Small intestine (tissue), 7 donors: ENCODE measurements around the gene A1CF. TPM values are rescaled to one million over a fixed set of nuclear protein-coding genes. Genes with fewer than 3 reads are reported as not detected.
"Not testable (repeated sequence)": the region's sequence is repeated elsewhere in the genome, so short reads cannot be mapped to it uniquely, and the experiment has no call there.

Experiments
- DNase-seq, 2 donors: peaks; one replicate each; pipeline versions ENCODE4 v3.0.0 to v3.0.0-alpha.2; 2013
- FAIRE-seq: peaks from 2 replicates; lab custom pipeline; 2012; peaks lifted over from hg19 to GRCh38; lab: Jason Lieb, UNC
- H3K27ac ChIP-seq, 3 donors: one replicate each; pipeline ENCODE4 v1.5.1; 2013; ENCODE audit warnings: low read length in 2 of 3, mild to moderate bottlenecking in 2 of 3, control low read depth in 1 of 3, inconsistent platforms in 1 of 3, low read depth in 1 of 3, moderate library complexity in 1 of 3
- H3K27me3 ChIP-seq, 3 donors: one replicate each; pipeline ENCODE4 v1.6.1; 2013; ENCODE audit warnings: low read length in 3 of 3, inconsistent platforms in 1 of 3; ENCODE audit not compliant: control insufficient read depth in 3 of 3, insufficient read depth in 3 of 3
- H3K36me3 ChIP-seq, 3 donors: one replicate each; pipeline ENCODE4 v1.6.1; 2013; ENCODE audit warnings: low read length in 3 of 3, inconsistent platforms in 1 of 3, low read depth in 1 of 3, mild to moderate bottlenecking in 1 of 3, moderate library complexity in 1 of 3; ENCODE audit not compliant: control insufficient read depth in 3 of 3, insufficient read depth in 2 of 3
- H3K4me1 ChIP-seq, 3 donors: one replicate each; pipeline ENCODE4 v1.6.1; 2013; ENCODE audit warnings: low read length in 2 of 3, inconsistent platforms in 1 of 3, low read depth in 1 of 3, mild to moderate bottlenecking in 1 of 3, moderate library complexity in 1 of 3; ENCODE audit not compliant: control insufficient read depth in 3 of 3, insufficient read depth in 2 of 3
- H3K4me3 ChIP-seq, 3 donors: one replicate each; pipeline ENCODE4 v1.5.1; 2013; ENCODE audit warnings: low read length in 3 of 3, control low read depth in 1 of 3, inconsistent platforms in 1 of 3, low read depth in 1 of 3, mild to moderate bottlenecking in 1 of 3, moderate library complexity in 1 of 3
- H3K9me3 ChIP-seq, 2 donors: one replicate each; pipeline ENCODE4 v1.6.1; 2013; ENCODE audit warnings: low read depth in 1 of 2, low read length in 1 of 2; ENCODE audit not compliant: control insufficient read depth in 2 of 2, insufficient read depth in 1 of 2
- WGBS, 3 donors: extraction: QIAGEN DNeasy Blood & Tissue Kit; methylation state at CpG; one replicate each; pipeline ENCODE4 v1.1.7; 2013; 5-methylcytosine and 5-hydroxymethylcytosine counted together
- polyA plus RNA-seq, 4 donors: library from polyadenylated mRNA; stranded (reverse) in 3 of 4; unstranded in 1 of 4; fragments of 200-250 nt in 3 of 4; fragments of 120-200 nt in 1 of 4; gene quantifications; one replicate each; pipeline versions ENCODE4 v1.2.1 to v1.2.3, GENCODE V29; 2013
- donor health status: healthy with polysubstance abuse.
- donor health status: control.
- donor health status: control.
- donor health status: Bipolar disorder and iron deficiency.
- donor health status: healthy.

Gene A1CF
- polyA plus RNA-seq, 4 donors = 11.1 to 47.1 (median 29.1) TPM

DNA sequence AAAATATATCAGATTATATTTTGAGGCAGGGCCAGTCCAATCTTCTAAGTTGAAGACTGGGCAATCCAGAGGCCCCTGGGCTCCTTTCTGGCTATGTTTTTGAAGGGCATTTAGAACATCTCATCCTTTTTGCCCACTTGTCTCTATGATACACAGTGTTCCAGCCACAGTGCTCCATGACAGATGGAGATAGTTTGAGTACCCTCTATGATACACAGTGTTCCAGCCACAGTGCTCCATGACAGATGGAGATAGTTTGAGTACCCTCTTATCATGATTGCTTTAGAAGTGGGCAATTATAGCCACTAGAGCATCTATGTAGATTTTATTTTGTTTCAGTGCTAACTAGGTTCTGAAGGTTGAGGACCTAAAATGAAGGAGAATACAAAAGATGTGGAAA, 33.1 kb upstream of the A1CF start:
- no peak for FAIRE-seq
- H3K4me3 ChIP-seq = no peak overlapping the region
- peaks cover 2 to 13% of the 10 kb centered on the region in 2 donors for H3K9me3 ChIP-seq
- H3K4me1 ChIP-seq = no peaks in the 10 kb centered on the region
- peaks cover 0 to 3% (median 0%) of the 10 kb centered on the region in 3 donors for H3K27me3 ChIP-seq
- DNase-seq = no peak
- H3K36me3 ChIP-seq = no peaks in the 10 kb centered on the region
- H3K27ac ChIP-seq = no peak overlapping the region

DNA sequence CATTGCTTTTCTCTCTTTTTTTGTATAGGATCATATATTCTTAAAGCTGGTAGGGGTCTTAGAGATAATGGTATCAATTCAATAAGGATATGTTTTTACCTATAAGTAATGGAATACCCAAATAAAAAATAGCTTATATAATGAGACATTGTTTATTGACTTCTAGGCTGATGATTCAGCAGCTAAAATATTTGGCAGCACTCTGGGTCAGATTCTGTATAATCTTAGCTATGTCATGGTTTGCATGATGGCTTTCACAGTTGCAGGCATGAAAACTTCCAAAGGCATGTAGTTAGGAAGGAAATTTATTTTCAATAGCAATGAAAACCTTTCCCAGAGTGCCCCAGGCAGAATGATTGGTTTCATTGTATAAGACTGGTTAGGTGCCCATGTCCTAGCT, 32.1 kb upstream of the A1CF start:
- no peak overlapping the region for H3K27ac ChIP-seq
- peaks cover 0 to 3% (median 0%) of the 10 kb centered on the region in 3 donors for H3K27me3 ChIP-seq
- H3K4me1 ChIP-seq = no peaks in the 10 kb centered on the region
- no peak for FAIRE-seq
- no peak overlapping the region for H3K4me3 ChIP-seq
- peaks cover 0 to 3% of the 10 kb centered on the region in 2 donors for H3K9me3 ChIP-seq
- H3K36me3 ChIP-seq = no peaks in the 10 kb centered on the region
- no peak for DNase-seq

- Histone ChIP-seq H3K27me3 (no peaks in the 10 kb centered on the region), H3K27ac (no peak overlapping the region), H3K4me3 (no peak overlapping the region), H3K36me3 (no peaks in the 10 kb centered on the region), H3K9me3 (no peaks in the 10 kb centered on the region), H3K4me1 (no peaks in the 10 kb centered on the region)
- 84 to 86% (median 86%) methylated on average over 7 of the region's 7 CpGs for WGBS, 3 donors
- FAIRE-seq (no peak), DNase-seq (no peak)
Measured at GRCh38 chr10:50909334-50910014, 24.0 kb upstream of the A1CF start.

DNA sequence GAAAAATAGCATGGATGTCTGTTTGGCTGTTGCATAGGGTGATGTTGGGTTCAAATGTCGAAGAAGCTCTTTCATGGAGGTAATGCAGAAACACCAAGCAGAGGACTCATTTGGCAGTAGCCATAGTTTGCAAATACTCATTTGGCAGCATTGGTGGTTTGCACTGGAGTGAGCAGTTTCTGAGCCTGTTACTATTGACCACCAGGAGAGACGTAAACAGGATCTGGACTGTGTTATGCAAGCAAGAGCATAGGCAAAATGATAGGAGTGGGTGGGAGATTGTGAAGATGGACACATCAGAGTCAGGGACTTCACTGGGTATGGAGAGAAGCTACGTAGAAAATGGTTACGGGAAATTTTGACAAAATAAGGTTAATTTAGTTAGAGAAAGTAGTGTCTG, 22.9 kb upstream of the A1CF start:
- DNase-seq (no peak), FAIRE-seq (no peak)
- Histone ChIP-seq H3K4me1 (no peaks in the 10 kb centered on the region), H3K4me3 (no peak overlapping the region), H3K27me3 (no peaks in the 10 kb centered on the region), H3K27ac (no peak overlapping the region), H3K9me3 (no peaks in the 10 kb centered on the region), H3K36me3 (no peaks in the 10 kb centered on the region)
- 86 to 96% (median 86%) methylated on average over 4 of the region's 4 CpGs for WGBS, 3 donors

DNA sequence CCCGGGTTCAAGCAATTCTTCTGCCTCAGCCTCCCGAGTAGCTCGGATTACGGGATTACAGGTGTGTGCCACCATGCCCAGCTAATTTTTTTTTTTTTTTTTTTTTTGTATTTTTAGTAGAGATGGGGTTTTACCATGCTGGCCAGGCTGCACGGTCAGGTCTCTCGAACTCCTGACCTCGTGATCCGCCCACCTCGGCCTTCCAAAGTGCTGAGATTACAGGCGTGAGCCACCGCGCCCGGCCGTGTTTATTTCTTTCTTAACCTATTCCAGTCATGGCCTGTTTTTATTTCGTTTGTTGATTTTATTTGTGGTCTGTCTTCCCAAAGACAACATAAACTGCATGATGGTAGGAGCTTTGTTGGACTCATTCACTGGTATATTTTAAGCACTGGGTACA, 20.4 kb upstream of the A1CF start:
- FAIRE-seq, DNase-seq, H3K9me3 ChIP-seq, H3K4me3 ChIP-seq, H3K27ac ChIP-seq, H3K4me1 ChIP-seq, H3K27me3 ChIP-seq, H3K36me3 ChIP-seq: not testable (repeated sequence)
- 89 to 91% (median 89%) methylated on average over 15 of the region's 15 CpGs for WGBS, 3 donors

DNA sequence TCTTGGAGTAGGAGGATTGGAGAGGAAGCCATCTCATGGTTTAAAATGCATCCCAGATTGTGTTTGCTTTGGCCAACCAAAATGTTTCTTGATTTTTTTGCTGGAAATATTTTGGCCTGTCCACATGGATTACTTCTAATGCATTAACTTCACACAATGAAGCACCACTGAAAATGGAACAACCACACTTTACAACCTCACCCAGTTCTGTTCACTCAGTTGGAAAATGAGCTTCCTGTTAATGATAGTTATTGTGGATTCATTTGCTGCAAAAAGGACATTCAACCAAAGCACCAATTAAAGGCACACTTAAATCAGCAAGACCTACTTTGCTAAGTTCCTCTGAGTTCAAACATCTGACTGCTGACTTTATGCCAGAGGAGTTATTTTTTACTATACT, 11.3 kb upstream of the A1CF start:
- FAIRE-seq (no peak), DNase-seq (no peak)
- Histone ChIP-seq H3K4me1 (no peaks in the 10 kb centered on the region), H3K36me3 (no peaks in the 10 kb centered on the region), H3K4me3 (no peak overlapping the region), H3K27ac (no peak overlapping the region), H3K27me3 (no peaks in the 10 kb centered on the region), H3K9me3 (no peaks in the 10 kb centered on the region)

DNA sequence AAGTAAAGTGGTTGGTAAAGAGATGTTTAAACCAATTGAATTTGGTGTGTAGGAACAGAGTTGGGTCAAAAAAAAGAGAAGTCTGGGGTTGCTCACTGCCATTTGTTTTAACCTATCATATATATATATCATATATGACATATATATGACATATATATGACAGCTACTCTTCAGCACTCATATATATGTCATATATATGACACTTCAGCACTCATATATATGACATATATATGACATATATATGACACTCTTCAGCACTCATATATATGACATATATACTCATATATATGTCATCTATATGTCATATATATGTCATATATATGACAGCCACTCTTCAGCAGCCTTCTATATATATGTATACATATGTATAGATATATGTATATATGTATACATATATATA, 8.9 kb upstream of the A1CF start:
- Histone ChIP-seq H3K36me3 (no peaks in the 10 kb centered on the region), H3K27ac (no peak overlapping the region), H3K4me1 (no peaks in the 10 kb centered on the region), H3K4me3 (no peak overlapping the region), H3K27me3 (no peaks in the 10 kb centered on the region), H3K9me3 (no peaks in the 10 kb centered on the region)
- DNase-seq (no peak), FAIRE-seq (no peak)

DNA sequence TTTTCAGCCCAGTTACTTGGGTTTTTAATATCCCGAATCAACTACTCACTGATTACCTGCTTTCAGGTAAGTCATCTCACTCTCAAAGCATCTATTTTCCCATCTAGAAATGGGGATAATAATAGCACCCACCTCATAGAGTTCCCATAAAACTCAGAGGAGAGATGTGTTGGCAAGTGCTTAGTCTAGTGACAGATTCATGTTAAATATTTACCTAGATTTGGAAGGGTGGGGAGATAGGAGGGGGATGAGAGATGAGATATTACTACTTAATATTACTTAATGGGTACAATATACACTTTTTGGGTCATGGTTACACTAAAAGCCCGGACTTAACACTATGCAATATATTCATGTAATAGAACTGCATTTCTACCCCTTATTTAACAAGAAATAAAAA, 7.0 kb upstream of the A1CF start:
- DNase-seq (no peak), FAIRE-seq (no peak)
- H3K27me3 ChIP-seq = no peaks in the 10 kb centered on the region
- H3K36me3 ChIP-seq = no peaks in the 10 kb centered on the region
- WGBS, 3 donors = 38 to 71% (median 58%) methylated on average over 2 of the region's 2 CpGs
- H3K27ac ChIP-seq = no peak overlapping the region
- no peak overlapping the region for H3K4me3 ChIP-seq
- no peaks in the 10 kb centered on the region for H3K4me1 ChIP-seq
- no peaks in the 10 kb centered on the region for H3K9me3 ChIP-seq

DNA sequence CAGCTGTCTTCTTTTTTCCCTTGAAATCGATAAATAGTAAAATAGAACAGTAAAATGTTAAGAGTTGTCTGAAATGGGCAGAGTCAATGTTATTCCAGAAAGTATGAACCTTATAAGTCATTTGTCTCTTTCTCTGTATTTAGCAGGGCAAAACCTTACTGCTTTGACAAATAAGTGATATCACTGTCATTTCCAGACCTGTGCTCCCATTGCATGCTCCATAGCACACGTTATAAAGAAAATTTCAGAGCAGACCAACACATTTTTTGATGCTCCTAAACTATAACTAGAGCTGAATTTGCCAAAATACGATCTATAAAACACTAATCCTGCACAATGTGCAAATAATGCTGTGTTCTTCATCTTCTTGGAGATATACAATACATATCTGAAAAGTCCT, 1.1 kb downstream of the A1CF start:
- H3K9me3 ChIP-seq = no peaks in the 10 kb centered on the region
- FAIRE-seq (no peak), DNase-seq (peak in 1 of 2 donors; percentile 25)
- peak overlapping the region in 2 of 3 donors; percentile 41 to 61 for H3K4me3 ChIP-seq
- peak overlapping the region in 1 of 3 donors; percentile 83 for H3K27ac ChIP-seq
- H3K27me3 ChIP-seq = no peaks in the 10 kb centered on the region
- H3K4me1 ChIP-seq = peaks cover 4 to 11% (median 6%) of the 10 kb centered on the region in 3 donors
- WGBS, 3 donors = 15 to 47% (median 16%) methylated on average over 3 of the region's 3 CpGs
- peaks cover 0 to 9% (median 4%) of the 10 kb centered on the region in 3 donors for H3K36me3 ChIP-seq
